ENCODE data around the gene TRIM40.
A peak's percentile ranks its signal among the peaks of the same experiment; 100 is the strongest.

TRIM40 gene

GRCh38 chr6:30143780-30144179 is 7.8 kb downstream of the TRIM40 start:
- H3K4me3 ChIP-seq (ENCODE audit: low read depth, low read length) = no peak overlapping the region
- no peak for DNase-seq (ENCODE audit: low read depth)

- no peak overlapping the region for H3K4me3 ChIP-seq (ENCODE audit: low read depth, low read length)
- no peak for DNase-seq (ENCODE audit: low read depth)
Measured at GRCh38 chr6:30144811-30145210, 8.9 kb downstream of the TRIM40 start.

GRCh38 chr6:30145818-30146217 is 9.9 kb downstream of the TRIM40 start:
- DNase-seq (ENCODE audit: low read depth) = no peak
- no peak overlapping the region for H3K4me3 ChIP-seq (ENCODE audit: low read depth, low read length)

GRCh38 chr6:30147096-30147495 is 11.2 kb downstream of the TRIM40 start:
- no peak for DNase-seq (ENCODE audit: low read depth)
- H3K4me3 ChIP-seq (ENCODE audit: low read depth, low read length) = no peak overlapping the region

GRCh38 chr6:30149234-30149633 is 13.3 kb downstream of the TRIM40 start:
- no peak for DNase-seq (ENCODE audit: low read depth)
- H3K4me3 ChIP-seq (ENCODE audit: low read depth, low read length) = no peak overlapping the region

GRCh38 chr6:30149858-30150550 is 14.1 kb downstream of the TRIM40 start:
- no peak for DNase-seq (ENCODE audit: low read depth)

GRCh38 chr6:30150671-30151395 is 14.9 kb downstream of the TRIM40 start:
- DNase-seq (ENCODE audit: low read depth) = no peak
- no peak overlapping the region for H3K4me3 ChIP-seq (ENCODE audit: low read depth, low read length)

More at GRCh38 chr6:30149858-30150550, 14.1 kb downstream of the TRIM40 start:
- no peak overlapping the region for H3K4me3 ChIP-seq (ENCODE audit: low read depth, low read length)

GRCh38 chr6:30151580-30151979 is 15.6 kb downstream of the TRIM40 start:
- no peak for DNase-seq (ENCODE audit: low read depth)
- H3K4me3 ChIP-seq (ENCODE audit: low read depth, low read length) = no peak overlapping the region

GRCh38 chr6:30152016-30152673 is 16.2 kb downstream of the TRIM40 start:
- DNase-seq (ENCODE audit: low read depth) = no peak
- no peak overlapping the region for H3K4me3 ChIP-seq (ENCODE audit: low read depth, low read length)

- no peak overlapping the region for H3K4me3 ChIP-seq (ENCODE audit: low read depth, low read length)
- DNase-seq (ENCODE audit: low read depth) = no peak
Measured at GRCh38 chr6:30152910-30153610, 17.1 kb downstream of the TRIM40 start.

- no peak overlapping the region for H3K4me3 ChIP-seq (ENCODE audit: low read depth, low read length)
- no peak for DNase-seq (ENCODE audit: low read depth)
Measured at GRCh38 chr6:30154061-30154460, 18.1 kb downstream of the TRIM40 start.

- DNase-seq (ENCODE audit: low read depth) = peak; percentile 73
- H3K4me3 ChIP-seq (ENCODE audit: low read depth, low read length) = no peak overlapping the region
Measured at GRCh38 chr6:30154709-30155519, 19.0 kb downstream of the TRIM40 start.

GRCh38 chr6:30155520-30156261 is 19.8 kb downstream of the TRIM40 start:
- H3K4me3 ChIP-seq (ENCODE audit: low read depth, low read length) = no peak overlapping the region
- no peak for DNase-seq (ENCODE audit: low read depth)

GRCh38 chr6:30156262-30156599 is 20.3 kb downstream of the TRIM40 start:
- DNase-seq (ENCODE audit: low read depth) = peak; percentile 25
- H3K4me3 ChIP-seq (ENCODE audit: low read depth, low read length) = no peak overlapping the region

- no peak for DNase-seq (ENCODE audit: low read depth)
- H3K4me3 ChIP-seq (ENCODE audit: low read depth, low read length) = no peak overlapping the region
Measured at GRCh38 chr6:30156774-30157173, 20.8 kb downstream of the TRIM40 start.

- H3K4me3 ChIP-seq (ENCODE audit: low read depth, low read length) = no peak overlapping the region
- no peak for DNase-seq (ENCODE audit: low read depth)
Measured at GRCh38 chr6:30157581-30157980, 21.6 kb downstream of the TRIM40 start.

- DNase-seq (ENCODE audit: low read depth) = no peak
Measured at GRCh38 chr6:30157999-30158398, 22.1 kb downstream of the TRIM40 start.

GRCh38 chr6:30158475-30159040 is 22.6 kb downstream of the TRIM40 start:
- no peak for DNase-seq (ENCODE audit: low read depth)
- no peak overlapping the region for H3K4me3 ChIP-seq (ENCODE audit: low read depth, low read length)

More at GRCh38 chr6:30157999-30158398, 22.1 kb downstream of the TRIM40 start:
- H3K4me3 ChIP-seq (ENCODE audit: low read depth, low read length) = no peak overlapping the region

All from skeletal muscle cell (primary cell).